GM12873 (cell line): ENCODE data around the gene KLHL42.
A peak's percentile ranks its signal among the peaks of the same experiment; 100 is the strongest.

Source experiments
- TF ChIP-seq, protein P1 (sequence below): IDR thresholded peaks from 2 replicates; pipeline ENCODE4 v1.5.1; 2012; ENCODE audit warnings: low read depth, mild to moderate bottlenecking, moderate library complexity, low read length, control low read depth; ENCODE audit not compliant: insufficient read depth; ENCODE audit errors: missing control alignments

KLHL42 gene

DNA sequence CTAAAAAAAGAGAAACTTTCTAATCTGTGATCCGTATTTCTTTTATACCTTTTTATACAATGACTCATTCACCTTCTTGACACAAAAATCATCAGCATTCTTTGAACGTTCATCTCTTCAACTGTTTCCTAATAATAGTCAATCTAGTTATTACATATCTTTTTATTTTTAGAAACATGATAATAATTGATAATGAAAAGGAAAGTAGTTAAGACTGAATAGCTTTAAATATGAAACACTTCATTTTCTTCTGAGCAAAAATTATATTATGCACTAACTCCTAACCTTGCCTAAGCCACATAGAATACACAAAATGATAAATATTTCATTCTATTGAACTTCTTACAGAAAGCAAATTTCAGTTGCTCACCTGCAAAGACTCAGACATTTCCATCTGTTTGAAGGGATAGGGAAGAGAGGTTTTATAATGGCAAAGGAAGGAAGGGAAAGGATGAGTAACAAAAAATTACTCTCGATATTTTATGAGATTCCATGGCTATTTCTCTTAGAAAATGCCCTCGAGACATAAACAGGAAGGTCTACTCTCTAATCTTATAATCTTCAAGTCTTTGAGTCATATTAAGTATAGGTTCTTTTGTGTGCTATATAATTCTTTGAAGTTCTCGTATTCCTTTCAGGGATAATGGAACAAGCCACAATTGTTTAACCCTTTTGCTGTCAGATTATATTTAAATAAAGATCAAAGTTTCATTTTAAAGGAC lies 7.5 kb upstream of the KLHL42 start:
- TF ChIP-seq, protein P1, sequence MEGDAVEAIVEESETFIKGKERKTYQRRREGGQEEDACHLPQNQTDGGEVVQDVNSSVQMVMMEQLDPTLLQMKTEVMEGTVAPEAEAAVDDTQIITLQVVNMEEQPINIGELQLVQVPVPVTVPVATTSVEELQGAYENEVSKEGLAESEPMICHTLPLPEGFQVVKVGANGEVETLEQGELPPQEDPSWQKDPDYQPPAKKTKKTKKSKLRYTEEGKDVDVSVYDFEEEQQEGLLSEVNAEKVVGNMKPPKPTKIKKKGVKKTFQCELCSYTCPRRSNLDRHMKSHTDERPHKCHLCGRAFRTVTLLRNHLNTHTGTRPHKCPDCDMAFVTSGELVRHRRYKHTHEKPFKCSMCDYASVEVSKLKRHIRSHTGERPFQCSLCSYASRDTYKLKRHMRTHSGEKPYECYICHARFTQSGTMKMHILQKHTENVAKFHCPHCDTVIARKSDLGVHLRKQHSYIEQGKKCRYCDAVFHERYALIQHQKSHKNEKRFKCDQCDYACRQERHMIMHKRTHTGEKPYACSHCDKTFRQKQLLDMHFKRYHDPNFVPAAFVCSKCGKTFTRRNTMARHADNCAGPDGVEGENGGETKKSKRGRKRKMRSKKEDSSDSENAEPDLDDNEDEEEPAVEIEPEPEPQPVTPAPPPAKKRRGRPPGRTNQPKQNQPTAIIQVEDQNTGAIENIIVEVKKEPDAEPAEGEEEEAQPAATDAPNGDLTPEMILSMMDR, result no peak

DNA sequence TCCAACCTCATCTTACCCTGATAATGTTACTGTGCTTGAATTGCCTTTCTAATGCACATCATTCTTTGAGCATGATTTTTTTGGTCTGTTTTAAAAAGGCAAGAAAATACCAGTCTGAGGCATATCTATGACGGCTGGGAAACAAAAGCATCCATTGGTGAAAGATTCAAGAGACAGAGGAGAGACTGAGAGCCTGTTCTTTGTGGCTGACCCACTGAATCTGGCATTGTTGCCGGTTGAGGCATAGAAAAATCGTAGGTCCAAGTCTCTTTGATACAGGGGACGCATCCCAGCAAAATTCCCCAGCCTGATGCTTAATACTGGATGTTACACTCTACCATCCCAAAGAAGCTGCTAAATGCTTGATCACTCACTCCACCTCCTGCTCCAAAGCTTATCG lies 2.9 kb upstream of the KLHL42 start:
- TF ChIP-seq, protein P1, result no peak

DNA sequence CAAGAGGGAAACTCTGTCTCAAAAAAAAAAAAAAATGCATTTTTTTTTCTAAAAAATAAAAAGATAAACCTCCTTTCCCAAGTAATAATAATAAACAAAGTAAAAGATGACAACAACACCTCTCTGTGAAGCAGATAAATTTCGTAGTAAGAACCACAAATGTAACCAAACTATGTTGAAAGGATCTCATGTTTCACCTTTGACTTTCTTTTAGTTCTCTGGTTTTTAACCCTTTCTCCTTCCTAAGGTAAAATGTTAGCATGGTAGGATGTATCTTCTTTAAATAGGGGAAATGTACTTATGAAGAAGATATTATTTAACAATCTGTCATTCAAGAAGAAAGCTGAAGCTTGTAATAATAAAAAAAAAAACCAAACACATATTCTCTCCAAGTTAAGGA lies 1.8 kb upstream of the KLHL42 start:
- TF ChIP-seq, protein P1, result no peak

DNA sequence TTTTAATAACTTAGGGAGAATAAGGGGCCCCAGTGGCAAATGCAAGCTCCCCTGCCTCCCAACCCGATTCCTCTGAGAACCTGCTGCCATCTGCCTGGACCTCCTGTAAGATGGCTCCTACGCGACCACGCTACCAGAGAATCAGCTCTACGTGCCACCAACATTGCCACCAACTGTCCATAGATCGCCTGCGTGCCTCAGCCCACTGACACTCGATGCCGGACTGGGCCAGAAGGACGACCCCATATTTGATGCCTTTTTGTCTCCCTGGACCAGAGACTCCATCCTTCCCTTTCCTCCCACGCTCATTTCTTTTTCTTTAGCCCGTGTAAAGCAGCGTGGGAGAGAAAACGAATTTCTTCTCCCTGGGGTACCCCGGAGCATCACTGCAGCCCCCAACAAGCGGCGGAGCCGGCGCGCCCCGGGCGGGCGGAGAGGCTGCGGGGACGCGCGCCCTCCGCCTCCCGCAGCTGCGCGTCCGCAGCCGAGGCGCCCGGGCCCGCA lies 565 bp upstream of the KLHL42 start:
- TF ChIP-seq, protein P1, result no peak

DNA sequence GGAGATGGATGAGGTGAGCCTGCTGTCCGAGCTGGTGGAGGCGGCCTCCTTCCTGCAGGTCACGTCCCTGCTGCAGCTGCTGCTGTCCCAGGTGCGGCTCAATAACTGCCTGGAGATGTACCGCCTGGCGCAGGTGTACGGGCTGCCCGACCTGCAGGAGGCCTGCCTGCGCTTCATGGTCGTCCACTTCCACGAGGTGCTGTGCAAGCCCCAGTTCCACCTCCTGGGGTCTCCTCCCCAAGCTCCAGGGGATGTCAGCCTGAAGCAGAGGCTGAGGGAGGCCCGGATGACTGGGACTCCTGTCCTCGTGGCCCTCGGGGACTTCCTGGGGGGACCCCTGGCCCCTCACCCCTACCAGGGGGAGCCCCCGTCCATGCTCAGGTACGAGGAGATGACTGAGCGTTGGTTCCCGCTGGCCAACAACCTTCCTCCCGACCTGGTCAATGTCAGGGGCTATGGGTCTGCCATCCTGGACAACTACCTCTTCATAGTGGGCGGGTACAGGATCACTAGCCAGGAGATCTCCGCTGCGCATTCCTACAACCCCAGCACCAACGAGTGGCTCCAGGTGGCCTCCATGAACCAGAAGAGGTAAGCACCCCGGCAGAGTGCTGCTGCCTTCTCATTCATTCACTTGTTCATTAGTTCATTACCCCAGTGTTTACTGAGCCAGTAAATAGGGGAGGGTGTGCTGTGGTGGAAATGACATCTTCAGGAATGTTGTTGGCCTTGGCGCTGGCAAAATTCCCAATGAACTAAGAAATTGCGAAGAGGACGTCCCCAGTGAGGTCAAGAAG lies 777 bp downstream of the KLHL42 start:
- TF ChIP-seq, protein P1, result peak; percentile 1

DNA sequence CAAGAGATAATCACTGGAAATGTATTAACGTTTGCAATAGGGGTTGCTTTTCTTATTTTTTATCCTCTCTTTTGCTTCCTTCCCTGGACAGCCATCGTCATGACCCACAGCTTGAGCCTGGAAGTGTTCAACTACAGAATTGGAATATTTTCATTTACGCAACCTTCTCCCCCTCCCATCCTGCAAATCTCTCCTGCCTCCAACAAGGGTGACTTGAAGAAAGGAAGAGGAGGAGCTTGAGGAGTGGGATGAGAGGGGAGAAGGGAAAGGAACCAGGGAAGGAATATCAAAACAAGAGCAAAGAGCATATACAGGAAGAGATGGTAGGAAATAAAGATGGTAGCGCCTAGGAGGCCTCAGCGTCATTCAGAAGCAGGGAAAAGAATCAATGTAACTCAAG lies 1.6 kb downstream of the KLHL42 start:
- TF ChIP-seq, protein P1, result no peak

DNA sequence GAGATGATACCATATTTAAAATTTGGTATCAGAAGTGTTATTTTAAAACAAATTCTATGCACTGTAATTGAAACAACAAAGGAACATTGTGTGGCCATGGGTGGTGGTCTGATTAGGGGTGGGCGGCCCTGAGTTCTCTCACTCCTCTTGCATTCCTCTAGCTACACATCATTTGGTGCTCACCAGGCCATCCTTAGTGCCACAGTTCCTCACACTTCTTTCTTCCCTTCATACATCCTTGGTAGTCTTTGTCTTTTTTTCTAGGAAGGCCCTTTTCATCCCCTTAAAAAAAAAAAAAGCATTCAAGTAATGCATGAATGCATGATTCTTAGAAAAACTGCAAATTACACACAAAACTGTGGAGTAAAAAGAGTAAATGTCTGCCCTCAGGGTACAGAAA lies 2.4 kb downstream of the KLHL42 start:
- TF ChIP-seq, protein P1, result no peak
